ENCODE data around the gene CDKN2AIPNL.

GRCh38 chr5:134392301-134392700 lies 19.4 kb downstream of the CDKN2AIPNL start:
- TF ChIP-seq CTCF (IDR thresholded peaks at IDR 0.05; ENCODE audit: borderline replicate concordance, extremely low read depth, low read length, poor library complexity, severe bottlenecking) (no peak), EZH2 (IDR thresholded peaks at IDR 0.05; ENCODE audit: borderline replicate concordance, low read depth, low read length, severe bottlenecking) (no peak)

Measured in DND-41 (cell line).